GM18870 (cell line): ENCODE measurements around the gene CREB3L2.

ENCODE experiments used
- ATAC-seq: cut with Tn5 transposase; IDR thresholded peaks from one replicate; pipeline ENCODE4 v1.9.1; 2021; ENCODE audit warnings: moderate library complexity; ENCODE audit not compliant: unreplicated experiment

CREB3L2 gene

GRCh38 chr7:137953665-137954470, 48.0 kb downstream of the CREB3L2 start:
- ATAC-seq: no peak

- ATAC-seq: no peak
Measured at GRCh38 chr7:137953043-137953664, 48.7 kb downstream of the CREB3L2 start.

- no peak for ATAC-seq
Measured at GRCh38 chr7:137952426-137952805, 49.5 kb downstream of the CREB3L2 start.

- no peak for ATAC-seq
Measured at GRCh38 chr7:137951700-137952425, 50.0 kb downstream of the CREB3L2 start.

GRCh38 chr7:137950967-137951366, 50.9 kb downstream of the CREB3L2 start:
- ATAC-seq: no peak

- ATAC-seq: no peak
Measured at GRCh38 chr7:137950263-137950621, 51.6 kb downstream of the CREB3L2 start.

- no peak for ATAC-seq
Measured at GRCh38 chr7:137949416-137950262, 52.2 kb downstream of the CREB3L2 start.

- ATAC-seq: no peak
Measured at GRCh38 chr7:137948845-137949330, 53.0 kb downstream of the CREB3L2 start.

GRCh38 chr7:137948083-137948844, 53.6 kb downstream of the CREB3L2 start:
- ATAC-seq: no peak

GRCh38 chr7:137947046-137947445, 54.8 kb downstream of the CREB3L2 start:
- ATAC-seq: no peak

GRCh38 chr7:137946011-137946410, 55.9 kb downstream of the CREB3L2 start:
- no peak for ATAC-seq

GRCh38 chr7:137944168-137944567, 57.7 kb downstream of the CREB3L2 start:
- no peak for ATAC-seq

- ATAC-seq: no peak
Measured at GRCh38 chr7:137943132-137943551, 58.7 kb downstream of the CREB3L2 start.

- ATAC-seq: no peak
Measured at GRCh38 chr7:137942484-137943115, 59.3 kb downstream of the CREB3L2 start.

GRCh38 chr7:137940656-137941518, 61.0 kb downstream of the CREB3L2 start:
- no peak for ATAC-seq

GRCh38 chr7:137940218-137940617, 61.7 kb downstream of the CREB3L2 start:
- ATAC-seq: no peak

- no peak for ATAC-seq
Measured at GRCh38 chr7:137937202-137937560, 64.7 kb downstream of the CREB3L2 start.

GRCh38 chr7:137936509-137937201, 65.2 kb downstream of the CREB3L2 start:
- ATAC-seq: no peak
